H1 (cell line): ENCODE measurements around the gene MIPOL1. TPM values are rescaled to one million over a fixed set of nuclear protein-coding genes. Genes with fewer than 3 reads are reported as not detected.

ENCODE experiments used
- CTCF ChIA-PET: fragments of 300-600 bp; sonication (Branson Sonifier 250); formaldehyde crosslinking; loops from one replicate; lab custom pipeline; 2021; ENCODE audit not compliant: partially characterized antibody; lab: Charles Lee
- POLR2A ChIA-PET: fragments of 300-600 bp; sonication (Branson Sonifier 250); formaldehyde crosslinking; loops from one replicate; lab custom pipeline; 2021; ENCODE audit warnings: inconsistent platforms; ENCODE audit not compliant: partially characterized antibody; lab: Charles Lee
- DNase-seq, 2 experiments: peaks; one replicate each; pipeline versions ENCODE4 v3.0.0 to v3.0.0-alpha.2; 2010 to 2022; ENCODE audit warnings: low spot score in 2 of 2, low read depth in 1 of 2, mixed read lengths in 1 of 2
- FAIRE-seq: peaks from 2 replicates; lab custom pipeline; 2011; peaks lifted over from hg19 to GRCh38; lab: Jason Lieb, UNC
- H2AFZ ChIP-seq: 2 replicates; pipeline ENCODE4 v1.8.1; 2012; ENCODE audit warnings: low read length, inconsistent platforms
- H2AK5ac ChIP-seq: 2 replicates; pipeline ENCODE4 v1.6.1; 2013; ENCODE audit warnings: low read depth, low read length
- H2BK120ac ChIP-seq: replicated peaks from 2 replicates; pipeline ENCODE3; 2013; ENCODE audit warnings: low read depth, low read length, inconsistent platforms
- H2BK12ac ChIP-seq: 2 replicates; pipeline ENCODE4 v1.6.1; 2013; ENCODE audit warnings: low read depth, low read length
- H2BK15ac ChIP-seq: 2 replicates; pipeline ENCODE4 v1.6.1; 2013; ENCODE audit warnings: low read length
- H2BK20ac ChIP-seq: 2 replicates; pipeline ENCODE4 v1.6.1; 2013; ENCODE audit warnings: low read length
- H2BK5ac ChIP-seq: 2 replicates; pipeline ENCODE4 v1.6.1; 2013; ENCODE audit warnings: low read depth, low read length
- H3K14ac ChIP-seq: 2 replicates; pipeline ENCODE4 v1.6.1; 2013; ENCODE audit warnings: inconsistent platforms; ENCODE audit not compliant: insufficient read length
- H3K18ac ChIP-seq: 2 replicates; pipeline ENCODE4 v1.6.1; 2013; ENCODE audit warnings: low read length; ENCODE audit errors: extremely low read depth
- H3K23ac ChIP-seq: 2 replicates; pipeline ENCODE4 v1.6.1; 2013; ENCODE audit warnings: inconsistent platforms; ENCODE audit not compliant: insufficient read length
- H3K23me2 ChIP-seq: 2 replicates; pipeline ENCODE4 v1.6.1; 2013; ENCODE audit warnings: low read depth, low read length
- H3K27ac ChIP-seq: 2 replicates; pipeline ENCODE4 v1.6.1; 2011; ENCODE audit warnings: low read depth, low read length, inconsistent platforms
- H3K27me3 ChIP-seq, 4 experiments: replicated peaks in 1 of 4; 1 replicate in 1 of 4; 2 replicates in 3 of 4; pipeline versions ENCODE4 v1.6.1 to v1.8.1; 2011 to 2013; ENCODE audit warnings: low read length in 3 of 4, mild to moderate bottlenecking in 3 of 4, inconsistent platforms in 2 of 4, mixed read lengths in 2 of 4, moderate library complexity in 1 of 4; ENCODE audit not compliant: control insufficient read depth in 3 of 4, insufficient read depth in 3 of 4; ENCODE audit errors: extremely low read depth in 1 of 4
- H3K36me3 ChIP-seq, 4 experiments: 2 replicates each; pipeline versions ENCODE4 v1.6.1 to v1.8.1; 2011 to 2013; ENCODE audit warnings: mild to moderate bottlenecking in 4 of 4, low read length in 3 of 4, moderate library complexity in 2 of 4, control low read depth in 1 of 4, inconsistent platforms in 1 of 4; ENCODE audit not compliant: insufficient read depth in 4 of 4, control insufficient read depth in 2 of 4
- H3K4ac ChIP-seq: replicated peaks from 2 replicates; pipeline ENCODE3; 2013; ENCODE audit warnings: low read length, low read depth, mixed read lengths, inconsistent platforms; ENCODE audit not compliant: insufficient read length
- H3K4me1 ChIP-seq, 4 experiments: replicated peaks in 1 of 4; 1 replicate in 1 of 4; 2 replicates in 3 of 4; pipeline versions ENCODE4 v1.6.1 to v1.8.1; 2011 to 2013; ENCODE audit warnings: low read length in 3 of 4, inconsistent platforms in 2 of 4, mixed read lengths in 1 of 4; ENCODE audit not compliant: insufficient read depth in 4 of 4, control insufficient read depth in 3 of 4
- H3K4me2 ChIP-seq, 2 experiments: 2 replicates each; pipeline versions ENCODE4 v1.6.1 to v1.8.1; 2011 to 2013; ENCODE audit warnings: low read depth in 2 of 2, low read length in 2 of 2, control low read depth in 1 of 2, inconsistent platforms in 1 of 2, mild to moderate bottlenecking in 1 of 2; ENCODE audit not compliant: insufficient read depth in 1 of 2
- H3K4me3 ChIP-seq, 4 experiments: fragments of 200-600, 300-600 bp in 1 of 4; sonication (generic), shearing (Covaris generic), sonication (Bioruptor Twin) in 1 of 4; 2 replicates each; pipeline versions ENCODE4 v1.5.1 to v1.8.1; 2011 to 2016; ENCODE audit warnings: low read length in 4 of 4, low read depth in 3 of 4, control low read depth in 2 of 4, inconsistent platforms in 2 of 4, mild to moderate bottlenecking in 2 of 4, mixed read lengths in 1 of 4, moderate library complexity in 1 of 4; ENCODE audit not compliant: insufficient read depth in 2 of 4; ENCODE audit errors: extremely low read depth in 1 of 4
- H3K56ac ChIP-seq: replicated peaks from 2 replicates; pipeline ENCODE3; 2013; ENCODE audit warnings: low read depth, mild to moderate bottlenecking, mixed read lengths, low read length, inconsistent platforms; ENCODE audit not compliant: insufficient read length
- H3K79me1 ChIP-seq: 2 replicates; pipeline ENCODE4 v1.6.1; 2013; ENCODE audit warnings: low read depth, low read length, control low read depth
- H3K79me2 ChIP-seq, 2 experiments: 2 replicates each; pipeline versions ENCODE4 v1.6.1 to v1.8.1; 2012 to 2013; ENCODE audit warnings: low read length in 2 of 2, mild to moderate bottlenecking in 2 of 2, inconsistent platforms in 1 of 2; ENCODE audit not compliant: insufficient read depth in 2 of 2, control insufficient read depth in 1 of 2
- H3K9ac ChIP-seq, 4 experiments: replicated peaks in 1 of 4; 1 replicate in 1 of 4; 2 replicates in 3 of 4; pipeline versions ENCODE4 v1.6.1 to v1.8.1; 2011 to 2013; ENCODE audit warnings: low read depth in 3 of 4, low read length in 3 of 4, control low read depth in 2 of 4, mild to moderate bottlenecking in 2 of 4, moderate library complexity in 2 of 4, inconsistent platforms in 1 of 4; ENCODE audit errors: extremely low read depth in 1 of 4
- H3K9me3 ChIP-seq, 2 experiments: 2 replicates each; pipeline versions ENCODE4 v1.6.1 to v1.8.1; 2012 to 2013; ENCODE audit warnings: mild to moderate bottlenecking in 2 of 2, moderate library complexity in 2 of 2, control low read depth in 1 of 2, inconsistent platforms in 1 of 2, low read depth in 1 of 2, low read length in 1 of 2, mixed read lengths in 1 of 2; ENCODE audit not compliant: insufficient read depth in 2 of 2
- H4K20me1 ChIP-seq, 2 experiments: replicated peaks in 1 of 2; 2 replicates each; pipeline versions ENCODE3 to v1.8.1; 2011 to 2013; ENCODE audit warnings: inconsistent platforms in 2 of 2, low read length in 2 of 2, mild to moderate bottlenecking in 1 of 2; ENCODE audit not compliant: insufficient read depth in 2 of 2, control insufficient read depth in 1 of 2
- H4K5ac ChIP-seq: 2 replicates; pipeline ENCODE4 v1.6.1; 2013; ENCODE audit warnings: low read length, low read depth, mixed read lengths, inconsistent platforms; ENCODE audit not compliant: insufficient read length
- H4K8ac ChIP-seq: 2 replicates; pipeline ENCODE4 v1.8.0; 2013; ENCODE audit warnings: mild to moderate bottlenecking, moderate library complexity, low read length, inconsistent platforms; ENCODE audit not compliant: insufficient read depth; ENCODE audit errors: extremely low read depth
- H4K91ac ChIP-seq: replicated peaks from 2 replicates; pipeline ENCODE3; 2013; ENCODE audit warnings: low read length, mixed read lengths, inconsistent platforms; ENCODE audit not compliant: insufficient read length
- ASH2L ChIP-seq: fragments of 200-600, 300-600 bp; sonication (generic); IDR thresholded peaks from one replicate; pipeline ENCODE4 v1.7.1; 2017; ENCODE audit warnings: low read length
- HDAC6 ChIP-seq: IDR thresholded peaks from one replicate; pipeline ENCODE4 v1.7.1; 2012; ENCODE audit warnings: low read depth, mild to moderate bottlenecking, inconsistent platforms, low read length, moderate library complexity
- KDM4A ChIP-seq: IDR thresholded peaks from one replicate; pipeline ENCODE4 v1.7.1; 2012; ENCODE audit warnings: low read depth, mild to moderate bottlenecking, moderate library complexity, low read length, inconsistent platforms; ENCODE audit not compliant: severe bottlenecking
- POLR2A ChIP-seq, 2 experiments: IDR thresholded peaks; 1 replicate in 1 of 2; 2 replicates in 1 of 2; pipeline ENCODE4 v1.6.1; 2011; ENCODE audit warnings: low read depth in 2 of 2, low read length in 2 of 2, mild to moderate bottlenecking in 2 of 2; ENCODE audit errors: control extremely low read depth in 1 of 2
- TCF12 ChIP-seq: IDR thresholded peaks from 2 replicates; pipeline ENCODE4 v1.6.1; 2011; ENCODE audit warnings: low read depth, mild to moderate bottlenecking, low read length
- WGBS, 2 experiments: shearing (Covaris generic) in 1 of 2; methylation state at CpG; one replicate each; pipeline versions ENCODE4 v1.1.6 to v1.1.7; 2013 to 2015; ENCODE audit warnings: low lambda C conversion rate in 2 of 2, mixed read lengths in 2 of 2, inconsistent platforms in 1 of 2, low coverage in 1 of 2, missing lambda C conversion rate in 1 of 2; ENCODE audit not compliant: insufficient replicate concordance in 2 of 2, insufficient coverage in 1 of 2, insufficient read length in 1 of 2; ENCODE audit errors: extremely low coverage in 1 of 2, missing lambda C conversion rate in 1 of 2; 5-methylcytosine and 5-hydroxymethylcytosine counted together
- long read RNA-seq, 2 experiments: library from RNA in 1 of 2; library from capped mRNA in 1 of 2; stranded (forward); transcript quantifications; one replicate each; pipeline ENCODE4 v2.0.0, GENCODE V29; 2021; ENCODE audit warnings: inconsistent platforms in 1 of 2
- polyA minus RNA-seq, 3 experiments: library from RNA; depleted of rRNA, polyadenylated mRNA; stranded (reverse); fragments of >200 nt; gene quantifications; 1 replicate in 2 of 3; 2 replicates in 1 of 3; pipeline ENCODE4 v1.2.3, GENCODE V29; 2011
- polyA plus RNA-seq, 7 experiments: library from polyadenylated mRNA; depleted of rRNA in 3 of 7; stranded (reverse) in 5 of 7; unstranded in 2 of 7; fragments of >200 nt in 5 of 7; fragments of 200-250 nt in 2 of 7; gene quantifications; 1 replicate in 5 of 7; 2 replicates in 1 of 7; 4 replicates in 1 of 7; pipeline versions ENCODE4 v1.2.1 to v1.2.3, GENCODE V29; 2011 to 2013; ENCODE audit warnings: missing spikeins in 2 of 7, mixed read lengths in 2 of 7
- total RNA-seq: library from RNA; stranded (reverse); fragmentation: NEBNext Ultra II Directional; extraction: Animal tissue kit (Norgen Biotek cat#: 25700); gene quantifications from 2 replicates; pipeline ENCODE4 v1.2.1, GENCODE V29; 2021
- TF ChIP-seq, protein P1 (sequence below): IDR thresholded peaks from 2 replicates; pipeline ENCODE4 v1.6.1; 2011; ENCODE audit warnings: low read depth, mild to moderate bottlenecking, low read length; ENCODE audit not compliant: insufficient read depth

The MIPOL1 gene, protein sequence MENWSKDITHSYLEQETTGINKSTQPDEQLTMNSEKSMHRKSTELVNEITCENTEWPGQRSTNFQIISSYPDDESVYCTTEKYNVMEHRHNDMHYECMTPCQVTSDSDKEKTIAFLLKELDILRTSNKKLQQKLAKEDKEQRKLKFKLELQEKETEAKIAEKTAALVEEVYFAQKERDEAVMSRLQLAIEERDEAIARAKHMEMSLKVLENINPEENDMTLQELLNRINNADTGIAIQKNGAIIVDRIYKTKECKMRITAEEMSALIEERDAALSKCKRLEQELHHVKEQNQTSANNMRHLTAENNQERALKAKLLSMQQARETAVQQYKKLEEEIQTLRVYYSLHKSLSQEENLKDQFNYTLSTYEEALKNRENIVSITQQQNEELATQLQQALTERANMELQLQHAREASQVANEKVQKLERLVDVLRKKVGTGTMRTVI
- total RNA-seq (18.6 and 23.9 TPM in 2 replicates), polyA plus RNA-seq (2011; rRNA removed) (1.3 and 2.8 TPM in 2 replicates), polyA minus RNA-seq (2011; rRNA and poly(A)+ RNA removed) (12.2 and 19.1 TPM in 2 replicates)
- 4.0 TPM for polyA plus RNA-seq (2011; cell fraction: cytosol; rRNA removed)
- 4.4 TPM for polyA plus RNA-seq (2011; cell fraction: nucleus; rRNA removed)
- polyA plus RNA-seq (2012, experiment 1 of 2), result 5.9 to 11.9 TPM (median 7.1 TPM) in 4 replicates
- polyA plus RNA-seq (2012, experiment 2 of 2), result 1.3 TPM
- polyA plus RNA-seq (2013, experiment 1 of 2), result 11.9 TPM
- polyA plus RNA-seq (2013, experiment 2 of 2), result 13.1 TPM
- polyA minus RNA-seq (2011; cell fraction: cytosol; rRNA and poly(A)+ RNA removed), result 17.6 TPM
- 71.4 TPM for polyA minus RNA-seq (2011; cell fraction: nucleus; rRNA and poly(A)+ RNA removed)
- long read RNA-seq, experiment 1, partial matches to known transcripts, result 2 of 14 reads
- long read RNA-seq, experiment 1, other reads (novel, unspliced or antisense), result 12 of 14 reads
- long read RNA-seq, experiment 2, partial matches to known transcripts, result 0 of 1 reads
- long read RNA-seq, experiment 2, other reads (novel, unspliced or antisense), result 1 of 1 reads

DNA sequence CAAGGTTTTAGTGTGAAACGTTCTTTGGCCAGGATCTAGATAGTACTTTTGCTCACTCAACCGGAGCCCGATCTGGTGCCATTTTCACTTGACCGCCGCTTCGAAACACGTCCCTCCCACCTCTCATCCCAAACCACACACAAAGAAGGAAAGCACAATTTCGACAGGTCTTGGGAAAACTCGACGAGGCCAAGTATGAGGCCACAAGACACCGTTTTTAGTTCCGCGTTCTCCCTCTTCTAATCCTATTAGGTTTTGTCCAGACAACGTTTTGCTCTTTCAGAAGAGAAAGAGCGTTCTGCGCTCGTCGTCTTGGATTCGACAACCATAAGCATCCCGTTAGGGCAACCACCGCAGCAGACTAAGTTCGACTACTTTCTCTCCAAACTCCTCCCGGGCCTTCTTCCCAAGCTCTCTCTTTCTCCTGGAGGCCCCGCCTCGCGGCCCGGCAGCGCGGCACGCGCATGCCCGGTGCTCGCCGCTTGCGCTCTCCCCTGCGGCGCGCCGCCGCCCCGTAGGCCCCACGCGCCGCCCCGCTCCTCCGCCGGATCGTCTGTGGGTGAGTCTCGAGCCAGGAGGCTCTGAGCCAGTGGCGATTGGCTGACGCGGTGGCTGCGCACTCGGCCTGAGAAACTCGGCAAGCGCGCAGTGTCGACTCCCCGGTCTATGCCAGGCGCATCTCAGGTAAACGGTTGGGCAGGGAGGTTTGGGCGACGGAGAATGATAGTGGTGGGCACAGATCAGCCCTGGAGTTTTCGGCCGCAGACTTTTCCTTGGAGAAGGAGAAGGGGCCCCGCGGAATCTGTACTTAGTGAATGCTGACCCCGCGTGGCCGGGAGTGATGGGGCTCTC, at the start of gene MIPOL1:
Gene MIPOL1 (plus strand): TSS at position 517 of the 852 bp plus-strand sequence. CDS start 49,952 bp downstream, outside the sequence.
- Histone ChIP-seq H2AFZ (peak within 1 kb of the TSS; percentile 88), H3K79me1 (no peaks in the 10 kb centered on the region), H2BK12ac (no peak within 1 kb of the TSS), H3K14ac (no peak within 1 kb of the TSS), H3K23me2 (peaks cover 3% of the 10 kb centered on the region; the same call in 1 of the 2 replicates), H3K18ac (peak within 1 kb of the TSS; percentile 93), H4K8ac (peak within 1 kb of the TSS; percentile 91; the same call in 1 of the 2 replicates), H2AK5ac (no peak within 1 kb of the TSS), H3K56ac (peak within 1 kb of the TSS; percentile 60), H3K9me3 (no peaks in the 10 kb centered on the region), H2BK120ac (no peak within 1 kb of the TSS), H3K36me3 (no peaks in the 10 kb centered on the region), H3K4me1 (peaks cover 0 to 3% (median 0%) of the 10 kb centered on the region in 4 experiments; a peak in 2 of 7 replicates), H2BK15ac (peak within 1 kb of the TSS; percentile 97; the same call in 1 of the 2 replicates), H2BK20ac (no peak within 1 kb of the TSS), H2BK5ac (no peak within 1 kb of the TSS), H4K5ac (peak within 1 kb of the TSS; percentile 84), H3K79me2 (peaks cover 0 to 35% of the 10 kb centered on the region in 2 experiments; a peak in 2 of 4 replicates), H3K9ac (peak within 1 kb of the TSS; percentile 45 to 89 (median 80)), H3K23ac (no peak within 1 kb of the TSS), H3K4ac (no peak within 1 kb of the TSS), H4K91ac (peak within 1 kb of the TSS; percentile 78), H3K27me3 (no peaks in the 10 kb centered on the region), H3K4me3 (peak within 1 kb of the TSS; percentile 62 to 81 (median 72)), H3K4me2 (peak within 1 kb of the TSS; percentile 83 to 93), H4K20me1 (peaks cover 0 to 2% of the 10 kb centered on the region in 2 experiments), H3K27ac (peak within 1 kb of the TSS; percentile 67; the same call in 1 of the 2 replicates)
- DNase-seq (peak; percentile 25 to 83), FAIRE-seq (peak; percentile 55)
- WGBS, 2 experiments, result 3% methylated on average over 47 of the region's 70 CpGs; no CpG with 5 or more reads in 1 of the 2 experiments
- CTCF ChIA-PET, result interaction anchor here (0.6 to 2.6 kb wide), 8 partner anchors 10 to 691 kb away, joined by 3 to 11 read pairs (median 3); no protein-coding TSS in a partner anchor
- POLR2A ChIA-PET, result interaction anchor here (0.6 to 2.8 kb wide), 8 partner anchors 10 to 404 kb away, joined by 3 to 15 read pairs (median 4); partner anchors contain the start of gene SLC25A21
- TF ChIP-seq, protein P1, sequence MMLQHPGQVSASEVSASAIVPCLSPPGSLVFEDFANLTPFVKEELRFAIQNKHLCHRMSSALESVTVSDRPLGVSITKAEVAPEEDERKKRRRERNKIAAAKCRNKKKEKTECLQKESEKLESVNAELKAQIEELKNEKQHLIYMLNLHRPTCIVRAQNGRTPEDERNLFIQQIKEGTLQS, result no peak
- no peak for TF ChIP-seq HDAC6
- peak; percentile 75 to 79 for TF ChIP-seq POLR2A (IDR thresholded peaks at IDR 0.05; ENCODE audit: control extremely low read depth in 1 of 2, low read depth in 2 of 2, low read length in 2 of 2)
- TF ChIP-seq KDM4A, result peak; percentile 80
- TF ChIP-seq ASH2L, result peak; percentile 87
- TF ChIP-seq TCF12, result no peak
